Transverse colon (tissue), 4 donors: Measurements from ENCODE around the gene SMAD3.

Experiments used
- EP300 ChIP-seq: sonication (generic); formaldehyde crosslinking; IDR thresholded peaks from one replicate; pipeline ENCODE4 v1.6.1; 2017; ENCODE audit warnings: antibody characterized with exemption, low read depth
- POLR2A ChIP-seq: fragments of 450-650 bp; IDR thresholded peaks from one replicate; pipeline ENCODE4 v1.6.1; 2016; ENCODE audit warnings: antibody characterized with exemption, mild to moderate bottlenecking, moderate library complexity
- POLR2AphosphoS5 ChIP-seq, 3 donors: sonication (generic); formaldehyde crosslinking; IDR thresholded peaks; one replicate each; pipeline ENCODE4 v1.6.1; 2016; ENCODE audit warnings: antibody characterized with exemption in 3 of 3
- TF ChIP-seq, protein P1 (sequence below), 5 experiments: fragments of 200-600 bp in 3 of 5; fragments of 450-650 bp in 2 of 5; sonication (generic) in 3 of 5; IDR thresholded peaks; 1 replicate in 2 of 5; 2 replicates in 3 of 5; pipeline ENCODE4 v1.5.1; 2016 to 2017; ENCODE audit warnings: antibody characterized with exemption in 5 of 5, inconsistent platforms in 3 of 5, mild to moderate bottlenecking in 2 of 5, moderate library complexity in 1 of 5

DNA sequence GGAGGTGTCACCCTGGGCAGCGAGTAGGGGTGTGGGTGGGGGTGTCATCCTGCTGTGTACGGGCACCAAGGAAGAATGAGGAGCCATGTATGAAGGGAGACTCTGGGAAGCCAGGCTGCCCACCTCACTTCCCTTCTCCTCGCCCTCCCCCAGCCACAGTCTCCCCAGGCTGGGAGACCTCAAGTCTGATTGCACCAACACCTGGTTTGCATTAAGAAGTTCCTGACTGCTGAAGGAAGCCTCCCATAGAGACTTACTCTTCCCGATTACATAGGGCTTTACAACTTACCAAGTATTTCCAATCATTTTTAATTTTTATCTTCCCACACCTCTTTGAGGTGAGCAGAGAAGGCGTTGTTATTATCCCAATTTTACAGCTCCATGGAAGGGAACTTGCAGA is 29.5 kb upstream of the SMAD3 start:
- TF ChIP-seq EP300, result no peak
- TF ChIP-seq, protein P1, sequence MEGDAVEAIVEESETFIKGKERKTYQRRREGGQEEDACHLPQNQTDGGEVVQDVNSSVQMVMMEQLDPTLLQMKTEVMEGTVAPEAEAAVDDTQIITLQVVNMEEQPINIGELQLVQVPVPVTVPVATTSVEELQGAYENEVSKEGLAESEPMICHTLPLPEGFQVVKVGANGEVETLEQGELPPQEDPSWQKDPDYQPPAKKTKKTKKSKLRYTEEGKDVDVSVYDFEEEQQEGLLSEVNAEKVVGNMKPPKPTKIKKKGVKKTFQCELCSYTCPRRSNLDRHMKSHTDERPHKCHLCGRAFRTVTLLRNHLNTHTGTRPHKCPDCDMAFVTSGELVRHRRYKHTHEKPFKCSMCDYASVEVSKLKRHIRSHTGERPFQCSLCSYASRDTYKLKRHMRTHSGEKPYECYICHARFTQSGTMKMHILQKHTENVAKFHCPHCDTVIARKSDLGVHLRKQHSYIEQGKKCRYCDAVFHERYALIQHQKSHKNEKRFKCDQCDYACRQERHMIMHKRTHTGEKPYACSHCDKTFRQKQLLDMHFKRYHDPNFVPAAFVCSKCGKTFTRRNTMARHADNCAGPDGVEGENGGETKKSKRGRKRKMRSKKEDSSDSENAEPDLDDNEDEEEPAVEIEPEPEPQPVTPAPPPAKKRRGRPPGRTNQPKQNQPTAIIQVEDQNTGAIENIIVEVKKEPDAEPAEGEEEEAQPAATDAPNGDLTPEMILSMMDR (IDR thresholded peaks at IDR 0.05), result no peak
- no peak for TF ChIP-seq POLR2A
- TF ChIP-seq POLR2AphosphoS5 (IDR thresholded peaks at IDR 0.05), result no peak
